Posterior cingulate gyrus (tissue), 11 donors: ENCODE measurements around the gene RTL1.

ENCODE experiments used
- DNase-seq, 10 donors: peaks; one replicate each; pipeline versions ENCODE4 v3.0.0 to v3.0.0-alpha.2; 2020 to 2021; ENCODE audit warnings: mixed read lengths in 3 of 10
- intact Hi-C: fragments of 100-400 bp; cut with DNase I; formaldehyde crosslinking; loops from one replicate; pipeline ENCODE4 v1.15.1; 2023

RTL1 gene

GRCh38 chr14:100871234-100872186, 32.0 kb downstream of the RTL1 start:
- DNase-seq, result peak in 4 of 10 donors; percentile 12 to 42 (median 32)
- intact Hi-C loops, result no loop called here

DNA sequence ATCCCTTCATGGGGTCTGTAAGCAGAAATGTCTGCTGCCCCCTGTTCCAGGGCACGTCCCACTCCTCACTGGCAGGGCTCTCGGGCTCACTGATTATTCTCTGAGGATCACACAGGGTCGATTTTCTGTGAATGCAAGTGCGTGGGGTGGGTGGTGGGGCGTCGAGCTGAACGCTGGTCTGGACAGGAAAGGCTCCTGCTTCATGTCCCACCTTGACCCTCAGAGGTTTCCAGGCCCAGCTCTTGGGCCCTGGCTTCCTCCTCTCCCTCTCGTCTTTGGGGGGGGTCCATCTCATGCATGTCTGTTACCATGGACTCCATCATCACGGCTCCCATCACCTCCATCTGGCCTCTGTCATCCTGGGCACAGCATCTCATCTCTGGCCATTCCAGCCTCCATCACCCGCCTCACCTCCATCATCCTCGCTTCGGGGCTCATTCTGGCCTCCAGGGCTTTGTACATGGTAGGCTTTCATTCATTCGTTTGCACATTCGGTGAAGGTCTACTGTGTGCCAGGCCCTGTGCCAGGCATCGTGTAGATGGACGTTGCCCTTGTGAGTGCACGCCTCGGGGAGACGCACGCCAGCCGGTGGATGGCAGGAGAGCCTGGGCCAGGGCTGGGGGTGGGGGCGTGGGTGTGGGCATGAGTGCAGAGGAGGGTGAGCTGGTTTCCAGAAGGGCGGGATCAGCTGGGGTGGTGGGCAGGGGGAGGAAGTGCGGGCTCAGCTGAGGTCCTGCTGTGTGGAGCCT, 34.7 kb downstream of the RTL1 start:
- peak in 4 of 10 donors; percentile 13 to 75 (median 42) for DNase-seq
- intact Hi-C loops, result no loop called here

- intact Hi-C loops, result no loop called here
- DNase-seq, result peak in 5 of 10 donors; percentile 4 to 77 (median 48)
Observed at GRCh38 chr14:100867631-100868315, 35.7 kb downstream of the RTL1 start.

DNA sequence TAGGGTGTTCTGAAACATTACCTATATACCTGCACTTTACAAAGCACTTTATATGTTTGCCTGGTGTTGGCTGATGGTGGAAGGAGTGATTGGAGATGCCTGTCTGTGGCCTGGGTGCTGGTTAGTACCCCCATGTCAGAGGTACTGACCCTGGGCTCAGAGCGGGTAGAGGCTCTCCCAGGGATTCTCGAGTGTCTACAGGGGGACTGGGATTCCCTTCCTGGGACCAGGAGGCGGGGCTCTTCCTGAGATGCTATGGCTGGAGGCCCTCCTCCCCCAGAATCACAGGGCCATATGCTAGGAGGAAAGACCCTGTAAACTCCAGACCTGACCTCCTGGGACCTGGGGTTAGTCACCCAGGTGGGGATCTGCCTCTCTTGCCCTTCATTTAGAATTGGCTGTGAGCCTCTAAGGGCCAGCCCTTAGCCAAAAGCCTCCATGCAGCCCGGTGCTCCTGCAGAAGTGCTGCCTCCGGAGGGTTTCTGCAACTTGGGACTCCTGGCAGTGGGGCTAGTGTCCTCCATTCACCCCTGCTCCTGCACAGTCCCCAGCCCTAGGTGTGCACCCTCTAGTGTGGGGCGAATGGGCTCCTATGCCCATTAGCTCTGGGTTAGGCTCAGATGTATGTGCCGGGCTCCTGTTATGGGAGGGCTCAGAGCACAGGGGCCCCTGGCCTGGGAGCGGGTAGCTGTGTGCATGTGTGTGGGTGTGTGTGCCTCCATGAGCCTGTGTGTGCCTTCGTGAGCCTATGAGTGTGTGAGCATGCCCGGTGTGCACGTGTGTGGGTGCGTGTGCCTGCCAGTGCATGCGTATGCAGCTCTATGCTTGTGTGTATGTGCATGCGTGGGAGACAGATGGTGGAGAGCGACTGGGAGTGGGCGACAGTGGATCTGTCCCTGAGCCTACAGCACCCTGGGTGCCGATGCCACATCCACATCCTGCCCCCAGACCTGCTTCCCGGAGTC, 36.6 kb downstream of the RTL1 start:
- intact Hi-C loops, result no loop called here
- peak in 6 of 10 donors; percentile 29 to 91 (median 72) for DNase-seq

GRCh38 chr14:100865682-100866591, 37.6 kb downstream of the RTL1 start:
- intact Hi-C loops, result no loop called here
- DNase-seq, result peak in 5 of 10 donors; percentile 4 to 73 (median 42)

GRCh38 chr14:100864960-100865681, 38.4 kb downstream of the RTL1 start:
- intact Hi-C loops, result no loop called here
- peak in 4 of 10 donors; percentile 2 to 78 (median 31) for DNase-seq

DNA sequence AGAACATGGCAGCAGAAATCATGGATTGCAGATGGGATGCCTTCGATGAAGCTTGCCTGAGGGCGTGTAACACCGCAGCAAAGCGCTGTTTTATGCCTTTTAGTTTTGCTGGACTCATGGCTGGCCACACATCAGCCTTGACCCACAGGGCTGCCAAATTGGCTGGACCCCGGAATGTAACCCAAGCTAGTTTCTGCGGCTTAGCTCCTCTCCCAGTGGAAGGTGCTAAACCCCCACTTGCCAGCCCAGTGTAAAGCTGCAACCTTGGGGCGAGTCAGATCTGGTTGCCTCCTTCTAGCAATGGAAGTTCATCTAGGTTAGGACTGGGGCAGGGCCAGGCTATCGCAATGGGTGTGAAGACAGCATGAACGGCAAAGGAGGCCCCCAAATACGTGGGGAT, 39.3 kb downstream of the RTL1 start:
- peak in 4 of 10 donors; percentile 1 to 17 (median 4) for DNase-seq
- intact Hi-C loops, result no loop called here

- no peak for DNase-seq
- intact Hi-C loops, result no loop called here
Observed at GRCh38 chr14:100862793-100863192, 40.7 kb downstream of the RTL1 start.

- peak in 3 of 10 donors; percentile 0 to 10 (median 6) for DNase-seq
- intact Hi-C loops, result no loop called here
Observed at GRCh38 chr14:100862277-100862676, 41.2 kb downstream of the RTL1 start.

- no peak for DNase-seq
- intact Hi-C loops, result no loop called here
Observed at GRCh38 chr14:100861937-100862247, 41.6 kb downstream of the RTL1 start.

DNA sequence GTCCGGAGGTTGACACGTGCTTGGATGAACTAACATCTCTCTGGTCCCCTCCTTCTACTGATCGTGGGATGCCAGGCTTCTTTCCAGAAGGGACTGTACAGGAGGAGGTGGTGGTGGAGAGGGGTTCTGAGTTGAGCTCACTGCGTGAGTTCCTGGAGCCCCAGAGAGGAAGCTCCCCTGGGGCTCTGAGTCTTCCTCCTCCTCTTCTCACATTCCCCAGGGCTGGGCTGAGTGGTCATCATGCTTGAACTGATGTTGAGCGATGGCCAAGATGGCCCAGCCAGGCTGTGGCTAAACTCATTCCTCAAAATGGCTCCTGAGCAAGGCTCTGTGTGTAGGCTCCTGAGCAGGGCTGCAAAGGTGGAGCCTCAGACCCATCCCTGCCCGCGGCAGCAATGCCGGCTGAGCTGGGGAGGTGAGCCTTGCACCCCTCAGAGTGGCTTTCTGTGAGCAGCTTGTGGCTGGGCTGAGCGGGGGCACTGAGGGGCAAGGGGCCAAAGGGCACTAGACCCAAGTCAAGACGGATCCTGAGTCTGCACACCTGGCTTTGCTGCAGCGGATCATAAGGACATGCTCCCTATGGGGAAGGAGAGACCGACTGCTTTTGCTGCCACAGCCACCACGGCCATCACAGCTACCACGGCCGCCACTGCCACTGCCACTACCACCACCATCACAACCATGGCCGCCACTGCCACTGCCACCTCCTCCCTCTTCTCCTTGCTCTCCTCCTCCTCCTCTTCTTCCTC, 42.2 kb downstream of the RTL1 start:
- intact Hi-C loops, result no loop called here

GRCh38 chr14:100860556-100861187, 42.9 kb downstream of the RTL1 start:
- intact Hi-C loops, result no loop called here
- DNase-seq, result peak in 4 of 10 donors; percentile 13 to 78 (median 62)

More for the DNA sequence above, 42.2 kb downstream of the RTL1 start:
- peak in 4 of 10 donors; percentile 27 to 76 (median 60) for DNase-seq

GRCh38 chr14:100859781-100860180, 43.7 kb downstream of the RTL1 start:
- intact Hi-C loops, result no loop called here

GRCh38 chr14:100858838-100859220, 44.7 kb downstream of the RTL1 start:
- intact Hi-C loops, result no loop called here

More at GRCh38 chr14:100859781-100860180, 43.7 kb downstream of the RTL1 start:
- DNase-seq, result peak in 4 of 10 donors; percentile 20 to 80 (median 63)

DNA sequence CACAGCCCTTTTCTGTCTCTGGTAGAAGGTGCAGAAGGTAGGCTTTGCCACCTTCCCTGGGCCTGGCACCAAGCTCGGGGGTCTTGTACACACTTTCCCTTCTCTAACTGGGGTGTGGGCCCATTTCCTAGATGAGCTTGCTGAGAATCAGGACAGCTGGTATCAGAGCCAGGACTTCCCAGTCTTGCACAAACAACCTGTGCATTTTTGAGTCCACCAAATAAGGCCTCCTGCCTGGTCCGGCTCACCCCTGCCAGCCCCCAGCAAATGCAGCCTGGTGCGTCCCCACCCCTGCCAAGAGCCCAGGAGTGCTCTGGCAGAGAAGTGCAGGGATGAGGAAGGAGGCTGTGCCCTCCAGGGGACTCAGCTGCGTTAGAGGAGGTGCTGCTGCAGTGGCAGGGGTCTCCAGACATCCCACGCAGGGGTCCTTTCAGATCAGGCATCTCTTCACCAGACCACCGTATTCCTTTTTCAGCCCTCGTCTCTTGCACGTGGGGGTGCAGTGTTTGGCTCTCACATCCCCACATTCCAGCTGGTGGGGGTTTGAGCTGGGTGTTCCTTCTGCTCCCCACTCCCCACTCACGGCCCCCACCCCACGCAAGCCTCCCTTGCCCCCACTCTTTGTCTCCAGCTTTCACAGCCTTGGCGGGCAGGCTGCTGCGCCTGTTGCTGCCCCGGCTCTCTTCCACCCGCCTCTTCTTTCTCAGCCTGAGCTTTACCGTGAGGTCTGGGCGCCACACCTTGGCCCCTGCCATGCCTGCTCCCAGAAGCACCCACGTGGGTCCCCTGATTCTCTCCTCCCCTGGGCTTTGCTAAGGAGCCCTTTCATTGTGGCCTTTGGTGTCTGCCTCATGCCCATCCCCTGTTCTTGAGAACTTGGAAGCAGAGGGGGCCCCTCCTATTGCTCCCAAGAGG, 45.3 kb downstream of the RTL1 start:
- peak in 4 of 10 donors; percentile 16 to 73 (median 54) for DNase-seq
- intact Hi-C loops, result no loop called here

More at GRCh38 chr14:100858838-100859220, 44.7 kb downstream of the RTL1 start:
- DNase-seq, result peak in 4 of 10 donors; percentile 9 to 64 (median 55)
